C4-2B (cell line): ENCODE measurements around the gene GTF3C4.

ENCODE experiments used
- H3K27ac ChIP-seq: fragments of 450-650 bp; 2 replicates; pipeline ENCODE4 v1.5.1; 2017
- ZFX ChIP-seq: fragments of 450-650 bp; IDR thresholded peaks from 2 replicates; pipeline ENCODE4 v1.6.1; 2017
- TF ChIP-seq, protein P1 (sequence below): fragments of 450-650 bp; conservative IDR thresholded peaks from 2 replicates; pipeline ENCODE4 v1.5.1; 2017; ENCODE audit warnings: mild to moderate bottlenecking

GTF3C4 gene

GRCh38 chr9:132663851-132664250, 6.4 kb upstream of the GTF3C4 start:
- no peak overlapping the region for H3K27ac ChIP-seq
- TF ChIP-seq, protein P1, sequence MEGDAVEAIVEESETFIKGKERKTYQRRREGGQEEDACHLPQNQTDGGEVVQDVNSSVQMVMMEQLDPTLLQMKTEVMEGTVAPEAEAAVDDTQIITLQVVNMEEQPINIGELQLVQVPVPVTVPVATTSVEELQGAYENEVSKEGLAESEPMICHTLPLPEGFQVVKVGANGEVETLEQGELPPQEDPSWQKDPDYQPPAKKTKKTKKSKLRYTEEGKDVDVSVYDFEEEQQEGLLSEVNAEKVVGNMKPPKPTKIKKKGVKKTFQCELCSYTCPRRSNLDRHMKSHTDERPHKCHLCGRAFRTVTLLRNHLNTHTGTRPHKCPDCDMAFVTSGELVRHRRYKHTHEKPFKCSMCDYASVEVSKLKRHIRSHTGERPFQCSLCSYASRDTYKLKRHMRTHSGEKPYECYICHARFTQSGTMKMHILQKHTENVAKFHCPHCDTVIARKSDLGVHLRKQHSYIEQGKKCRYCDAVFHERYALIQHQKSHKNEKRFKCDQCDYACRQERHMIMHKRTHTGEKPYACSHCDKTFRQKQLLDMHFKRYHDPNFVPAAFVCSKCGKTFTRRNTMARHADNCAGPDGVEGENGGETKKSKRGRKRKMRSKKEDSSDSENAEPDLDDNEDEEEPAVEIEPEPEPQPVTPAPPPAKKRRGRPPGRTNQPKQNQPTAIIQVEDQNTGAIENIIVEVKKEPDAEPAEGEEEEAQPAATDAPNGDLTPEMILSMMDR: no peak
- TF ChIP-seq ZFX: no peak

- TF ChIP-seq ZFX: no peak; the same call in 1 of the 2 replicates
- TF ChIP-seq, protein P1: no peak
- peak overlapping the region; percentile 98 for H3K27ac ChIP-seq
These were observed 956 bp upstream of the GTF3C4 start for GRCh38 chr9:132669319-132669697.

DNA sequence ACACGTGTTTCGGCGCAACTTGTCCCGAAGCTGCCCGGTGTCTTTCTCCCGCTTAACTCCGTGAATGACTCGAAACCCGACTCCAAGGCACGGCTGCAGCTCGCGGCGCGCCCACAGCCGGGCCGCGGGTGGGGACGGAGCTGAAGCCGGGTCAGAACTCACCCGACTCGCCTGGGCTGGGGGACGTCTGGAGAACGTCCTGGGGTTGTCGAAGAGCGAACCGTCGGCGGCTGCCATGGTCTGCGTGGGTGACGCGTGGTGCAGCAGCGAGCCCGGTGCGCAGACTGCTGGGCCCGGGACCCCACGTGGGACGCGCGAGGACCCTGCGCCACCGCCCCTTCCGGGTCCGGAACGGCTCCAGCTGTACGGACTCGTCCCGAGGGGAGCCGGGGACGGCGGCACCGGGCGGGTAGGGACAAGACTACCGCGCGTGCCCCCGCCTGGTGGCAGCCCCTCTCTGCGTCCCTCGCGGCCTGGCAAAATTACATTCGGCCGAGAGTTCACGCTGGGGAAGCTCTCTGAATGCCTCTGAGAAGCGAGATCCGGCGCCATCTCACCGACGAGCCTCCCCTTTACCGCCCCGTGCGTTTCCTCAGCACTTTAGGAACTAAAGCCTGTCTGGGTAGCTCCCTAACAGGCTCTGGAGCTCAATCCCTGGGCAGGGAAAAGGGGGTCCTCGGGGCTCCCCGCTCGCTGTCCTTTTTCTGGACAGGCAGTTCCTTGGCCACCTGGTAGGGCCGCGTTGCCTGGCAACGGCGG, 387 bp upstream of the GTF3C4 start, which contains the start of gene DDX31:
DDX31 (minus strand) TSS at position 286 of the 759 bp plus-strand sequence; CDS start at position 237, 49 bp downstream.
- H3K27ac ChIP-seq: peak within 1 kb of the TSS; percentile 98
- TF ChIP-seq, protein P1: no peak; the same call in 1 of the 2 replicates
- peak; percentile 18; the same call in 1 of the 2 replicates for TF ChIP-seq ZFX

DNA sequence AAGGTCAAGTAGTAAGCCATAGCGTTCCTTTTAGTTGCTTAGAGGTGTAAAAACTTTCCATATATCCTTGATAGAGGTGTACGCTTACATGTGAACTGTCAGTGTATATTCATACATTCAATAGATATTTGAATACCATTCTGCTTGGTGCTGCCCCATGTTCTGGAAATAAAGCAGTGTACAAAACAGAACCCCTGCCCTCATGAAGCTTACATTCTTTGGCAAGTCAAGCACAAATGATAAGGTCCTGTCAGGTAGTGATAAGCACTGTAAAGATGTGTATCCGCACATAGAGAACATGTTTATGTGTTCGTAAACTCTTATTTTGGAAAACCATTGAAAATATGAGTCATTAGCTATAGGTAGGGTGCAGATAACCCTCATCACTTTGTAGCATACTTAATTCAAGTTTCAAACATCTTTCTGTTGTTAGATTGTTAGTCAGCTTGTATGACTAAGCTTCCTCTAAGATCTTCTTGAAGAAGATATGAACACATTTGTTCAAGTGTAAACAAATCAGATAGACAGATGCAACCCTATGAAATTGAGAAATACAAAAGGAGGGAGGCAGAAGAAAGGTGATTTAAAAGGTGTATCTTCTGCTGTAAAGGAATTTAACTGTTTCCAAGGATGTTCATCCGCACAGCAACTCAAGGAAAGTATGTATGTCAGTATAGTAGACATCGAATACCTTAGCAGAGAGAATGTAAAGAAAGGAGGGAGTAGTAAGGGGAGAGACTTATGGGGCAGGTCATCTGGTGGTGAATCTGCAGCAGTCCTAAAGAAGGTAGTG, 1.6 kb downstream of the GTF3C4 start:
- TF ChIP-seq ZFX: no peak
- TF ChIP-seq, protein P1: no peak
- peak overlapping the region; percentile 61; the same call in 1 of the 2 replicates for H3K27ac ChIP-seq

GRCh38 chr9:132672413-132672690, 2.1 kb downstream of the GTF3C4 start:
- peak overlapping the region; percentile 61 for H3K27ac ChIP-seq
- TF ChIP-seq, protein P1: peak; percentile 28; the same call in 1 of the 2 replicates
- no peak for TF ChIP-seq ZFX

- TF ChIP-seq, protein P1: no peak; the same call in 1 of the 2 replicates
- TF ChIP-seq ZFX: no peak
- H3K27ac ChIP-seq: no peak overlapping the region
These were observed 3.1 kb downstream of the GTF3C4 start for GRCh38 chr9:132673355-132673754.

DNA sequence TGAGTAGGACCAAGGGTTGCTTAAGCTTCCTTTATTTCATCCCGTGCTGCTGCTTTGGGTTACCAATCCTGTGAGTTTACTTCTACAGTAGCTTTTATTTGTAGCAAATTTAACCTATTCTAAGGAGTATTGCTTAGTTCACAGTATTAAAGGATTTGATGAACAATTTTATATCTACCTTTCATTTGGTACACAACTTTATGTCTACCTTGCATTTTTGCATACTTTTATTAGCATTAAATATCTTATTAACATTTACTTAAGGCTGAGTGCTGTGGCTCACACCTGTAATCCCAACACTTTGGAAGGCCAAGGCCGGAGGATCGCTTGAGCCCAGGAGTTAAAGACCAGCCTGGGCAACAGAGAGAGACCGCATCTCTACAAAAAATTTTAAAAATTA, 4.2 kb downstream of the GTF3C4 start:
- H3K27ac ChIP-seq: no peak overlapping the region
- TF ChIP-seq, protein P1: no peak
- TF ChIP-seq ZFX: no peak
